ENCODE measurements around the gene LAMA5. TPM values are rescaled to one million over a fixed set of nuclear protein-coding genes. Genes with fewer than 3 reads are reported as not detected.

The LAMA5 gene
- total and polyA plus RNA-seq, 2 experiments from 2014 or later, result 71.3 to 252 TPM

DNA sequence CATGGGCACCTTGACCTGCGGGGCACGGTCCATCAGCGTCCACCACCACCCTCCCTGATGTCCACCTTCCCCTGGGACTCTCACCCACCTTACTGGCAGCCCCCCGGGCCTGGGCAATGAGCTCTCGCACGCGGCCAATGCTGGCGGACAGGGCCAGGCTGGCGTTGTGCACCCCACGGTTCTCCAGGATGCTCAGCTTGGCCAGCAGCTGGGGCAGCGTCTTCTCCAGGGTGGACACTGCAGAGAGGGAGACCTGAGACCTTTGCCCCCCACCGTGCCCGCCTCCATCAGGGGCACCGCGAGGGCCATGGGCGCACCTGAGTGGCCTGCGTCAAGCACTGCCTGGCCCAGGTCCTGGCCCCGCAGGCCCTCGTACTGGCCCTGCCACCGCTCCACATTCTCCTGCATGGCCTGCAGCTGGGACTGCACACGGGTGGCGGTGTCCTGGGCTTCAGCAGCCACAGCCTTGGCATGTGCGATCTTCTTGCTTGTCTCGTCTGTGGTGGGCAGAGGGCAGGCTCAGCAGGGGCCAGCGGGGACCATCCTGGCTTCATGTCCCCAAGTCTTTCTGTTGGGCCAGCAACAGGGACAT lies 52.3 kb downstream of the LAMA5 start:
- H3K36me3 ChIP-seq (replicated peaks; ENCODE audit: insufficient read depth, low read depth), result no peaks in the 10 kb centered on the region
- WGBS (ENCODE audit: low lambda C conversion rate, missing lambda C conversion rate), result 95% methylated on average over 25 of the region's 25 CpGs
- no peaks in the 10 kb centered on the region for H3K79me2 ChIP-seq

DNA sequence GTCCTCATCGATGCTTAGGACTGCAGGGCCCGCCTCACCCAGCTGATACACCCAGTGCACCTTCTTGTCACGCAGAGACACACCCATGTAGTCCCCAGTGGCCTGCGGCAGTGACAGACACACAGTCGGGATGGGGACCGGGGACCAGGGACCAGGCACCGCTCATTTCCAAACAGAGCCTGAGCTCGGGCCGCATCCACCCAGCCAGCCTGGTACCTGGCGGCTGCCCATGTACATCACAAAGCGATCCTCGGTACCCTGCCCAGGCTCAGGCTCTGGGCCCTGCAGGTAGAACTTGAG lies 52.8 kb downstream of the LAMA5 start:
- no peak overlapping the region for H2AFZ ChIP-seq
- no peaks in the 10 kb centered on the region for H3K9me3 ChIP-seq (ENCODE audit: low read depth)
- no peak for DNase-seq (ENCODE audit: low spot score)
- H3K4me2 ChIP-seq, result no peak overlapping the region
- no peak overlapping the region for H3K27ac ChIP-seq
- no peak for TF ChIP-seq EZH2 (IDR thresholded peaks at IDR 0.05; ENCODE audit: borderline replicate concordance)
- TF ChIP-seq, protein P1, sequence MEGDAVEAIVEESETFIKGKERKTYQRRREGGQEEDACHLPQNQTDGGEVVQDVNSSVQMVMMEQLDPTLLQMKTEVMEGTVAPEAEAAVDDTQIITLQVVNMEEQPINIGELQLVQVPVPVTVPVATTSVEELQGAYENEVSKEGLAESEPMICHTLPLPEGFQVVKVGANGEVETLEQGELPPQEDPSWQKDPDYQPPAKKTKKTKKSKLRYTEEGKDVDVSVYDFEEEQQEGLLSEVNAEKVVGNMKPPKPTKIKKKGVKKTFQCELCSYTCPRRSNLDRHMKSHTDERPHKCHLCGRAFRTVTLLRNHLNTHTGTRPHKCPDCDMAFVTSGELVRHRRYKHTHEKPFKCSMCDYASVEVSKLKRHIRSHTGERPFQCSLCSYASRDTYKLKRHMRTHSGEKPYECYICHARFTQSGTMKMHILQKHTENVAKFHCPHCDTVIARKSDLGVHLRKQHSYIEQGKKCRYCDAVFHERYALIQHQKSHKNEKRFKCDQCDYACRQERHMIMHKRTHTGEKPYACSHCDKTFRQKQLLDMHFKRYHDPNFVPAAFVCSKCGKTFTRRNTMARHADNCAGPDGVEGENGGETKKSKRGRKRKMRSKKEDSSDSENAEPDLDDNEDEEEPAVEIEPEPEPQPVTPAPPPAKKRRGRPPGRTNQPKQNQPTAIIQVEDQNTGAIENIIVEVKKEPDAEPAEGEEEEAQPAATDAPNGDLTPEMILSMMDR (IDR thresholded peaks at IDR 0.05; ENCODE audit: poor library complexity), result no peak
- TF ChIP-seq EZH2phosphoT487 (IDR thresholded peaks at IDR 0.05; ENCODE audit: low read depth, severe bottlenecking, unreplicated experiment), result no peak
- no peaks in the 10 kb centered on the region for H3K9me2 ChIP-seq (replicated peaks; ENCODE audit: insufficient read depth)
- 97% methylated on average over 12 of the region's 12 CpGs for WGBS (ENCODE audit: low lambda C conversion rate, missing lambda C conversion rate)
- no peaks in the 10 kb centered on the region for H3K27me3 ChIP-seq
- H3K36me3 ChIP-seq (replicated peaks; ENCODE audit: insufficient read depth, low read depth), result no peaks in the 10 kb centered on the region
- no peak overlapping the region for H3K4me3 ChIP-seq
- H3K4me1 ChIP-seq (ENCODE audit: insufficient read depth), result no peaks in the 10 kb centered on the region
- no peaks in the 10 kb centered on the region for H4K20me1 ChIP-seq (ENCODE audit: insufficient read depth, poor library complexity, severe bottlenecking)
- no peaks in the 10 kb centered on the region for H3K79me2 ChIP-seq

More for the DNA sequence above, 52.3 kb downstream of the LAMA5 start:
- no peak overlapping the region for H3K4me2 ChIP-seq
- H4K20me1 ChIP-seq (ENCODE audit: insufficient read depth, poor library complexity, severe bottlenecking), result no peaks in the 10 kb centered on the region
- DNase-seq (ENCODE audit: low spot score), result no peak
- no peaks in the 10 kb centered on the region for H3K4me1 ChIP-seq (ENCODE audit: insufficient read depth)
- no peaks in the 10 kb centered on the region for H3K9me2 ChIP-seq (replicated peaks; ENCODE audit: insufficient read depth)
- no peaks in the 10 kb centered on the region for H3K27me3 ChIP-seq
- H3K4me3 ChIP-seq, result no peak overlapping the region
- no peak overlapping the region for H3K27ac ChIP-seq
- TF ChIP-seq EZH2 (IDR thresholded peaks at IDR 0.05; ENCODE audit: borderline replicate concordance), result no peak
- TF ChIP-seq, protein P1 (IDR thresholded peaks at IDR 0.05; ENCODE audit: poor library complexity), result no peak
- no peak for TF ChIP-seq EZH2phosphoT487 (IDR thresholded peaks at IDR 0.05; ENCODE audit: low read depth, severe bottlenecking, unreplicated experiment)
- H3K9me3 ChIP-seq (ENCODE audit: low read depth), result no peaks in the 10 kb centered on the region
- H2AFZ ChIP-seq, result no peak overlapping the region

DNA sequence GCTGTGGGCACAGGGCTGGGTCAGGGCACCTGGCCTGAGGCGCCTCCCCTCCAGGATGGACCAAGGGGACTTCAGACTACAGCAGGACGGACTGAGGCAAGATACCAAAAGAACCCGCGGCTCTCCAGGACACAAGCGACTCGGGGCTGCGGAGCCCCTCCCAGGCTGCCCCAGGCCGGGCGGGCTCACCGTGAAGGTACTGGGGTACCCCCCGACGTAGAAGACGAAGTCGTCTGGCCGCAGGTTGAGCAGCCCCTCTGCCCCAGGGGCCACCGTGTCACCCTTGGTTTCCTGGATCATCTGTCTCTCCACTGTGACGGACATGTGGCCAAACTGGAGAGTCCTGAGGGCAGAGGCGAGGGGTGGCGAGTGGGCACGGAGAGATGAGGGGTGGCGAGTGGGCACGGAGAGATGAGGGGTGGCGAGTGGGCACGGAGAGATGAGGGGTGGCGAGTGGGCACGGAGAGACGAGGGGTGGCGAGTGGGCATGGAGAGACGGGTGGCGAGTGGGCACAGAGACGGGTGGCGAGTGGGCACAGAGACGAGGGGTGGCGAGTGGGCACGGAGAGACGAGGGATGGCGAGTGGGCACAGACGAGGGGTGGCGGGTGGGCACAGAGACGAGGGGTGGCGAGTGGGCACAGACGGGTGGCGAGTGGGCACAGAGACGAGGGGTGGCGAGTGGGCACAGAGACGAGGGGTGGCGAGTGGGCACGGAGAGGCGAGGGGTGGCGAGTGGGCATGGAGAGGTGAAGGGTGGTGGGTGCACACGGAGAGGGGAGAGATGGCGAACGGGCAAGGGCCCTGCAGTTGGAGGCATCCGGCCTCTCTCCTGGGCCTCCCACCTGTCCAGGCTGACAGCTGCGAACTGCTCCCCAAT lies 53.4 kb downstream of the LAMA5 start:
- Histone ChIP-seq H2AFZ (no peak overlapping the region), H3K79me2 (no peaks in the 10 kb centered on the region), H3K27ac (no peak overlapping the region), H3K4me2 (no peak overlapping the region), H3K27me3 (no peaks in the 10 kb centered on the region), H3K4me3 (no peak overlapping the region), H4K20me1 (ENCODE audit: insufficient read depth, poor library complexity, severe bottlenecking) (no peaks in the 10 kb centered on the region), H3K9me3 (ENCODE audit: low read depth) (no peaks in the 10 kb centered on the region), H3K4me1 (ENCODE audit: insufficient read depth) (no peaks in the 10 kb centered on the region), H3K9me2 (replicated peaks; ENCODE audit: insufficient read depth) (no peaks in the 10 kb centered on the region), H3K36me3 (replicated peaks; ENCODE audit: insufficient read depth, low read depth) (no peaks in the 10 kb centered on the region)
- no peak for TF ChIP-seq EZH2phosphoT487 (IDR thresholded peaks at IDR 0.05; ENCODE audit: low read depth, severe bottlenecking, unreplicated experiment)
- TF ChIP-seq, protein P1 (IDR thresholded peaks at IDR 0.05; ENCODE audit: poor library complexity), result no peak
- TF ChIP-seq EZH2 (IDR thresholded peaks at IDR 0.05; ENCODE audit: borderline replicate concordance), result no peak
- DNase-seq (ENCODE audit: low spot score), result no peak
- WGBS (ENCODE audit: low lambda C conversion rate, missing lambda C conversion rate), result 99% methylated on average over 29 of the region's 55 CpGs
